GM19239 (cell line): Measurements from ENCODE around the gene CDC42BPG.

Experiments
- DNase-seq: peaks from one replicate; pipeline ENCODE4 v3.0.0; 2011; ENCODE audit warnings: low spot score; ENCODE audit not compliant: insufficient read length
- FAIRE-seq: peaks from 2 replicates; lab custom pipeline; 2011; peaks lifted over from hg19 to GRCh38; lab: Jason Lieb, UNC

Gene CDC42BPG

GRCh38 chr11:64844330-64845128 is at the start of gene CDC42BPG:
TSS of gene CDC42BPG (minus strand) at chr11:64844653. CDS start at chr11:64844569, 84 bp downstream.
- DNase-seq (peak; percentile 82), FAIRE-seq (no peak)

GRCh38 chr11:64893194-64894069 is 49.0 kb upstream of the CDC42BPG start:
- DNase-seq (peak; percentile 61), FAIRE-seq (peak; percentile 89)

- no peak for DNase-seq
- no peak for FAIRE-seq
These were observed 48.4 kb upstream of the CDC42BPG start for GRCh38 chr11:64892838-64893193.

GRCh38 chr11:64892411-64892831 is 48.0 kb upstream of the CDC42BPG start:
- DNase-seq (no peak), FAIRE-seq (no peak)

- no peak for DNase-seq
- FAIRE-seq, result no peak
These were observed 47.4 kb upstream of the CDC42BPG start for GRCh38 chr11:64891880-64892279.

- no peak for FAIRE-seq
These were observed 46.9 kb upstream of the CDC42BPG start for GRCh38 chr11:64891215-64891848.

GRCh38 chr11:64890522-64890939 is 46.1 kb upstream of the CDC42BPG start:
- FAIRE-seq (no peak), DNase-seq (no peak)

More at GRCh38 chr11:64891215-64891848, 46.9 kb upstream of the CDC42BPG start:
- no peak for DNase-seq

- FAIRE-seq (no peak), DNase-seq (no peak)
These were observed 44.5 kb upstream of the CDC42BPG start for GRCh38 chr11:64888729-64889511.

GRCh38 chr11:64888406-64888728 is 43.9 kb upstream of the CDC42BPG start:
- no peak for DNase-seq
- FAIRE-seq, result no peak

GRCh38 chr11:64887757-64888405 is 43.4 kb upstream of the CDC42BPG start:
- FAIRE-seq (peak; percentile 91), DNase-seq (peak; percentile 74)

- FAIRE-seq, result no peak
- no peak for DNase-seq
These were observed 42.8 kb upstream of the CDC42BPG start for GRCh38 chr11:64887234-64887756.

GRCh38 chr11:64885367-64886286 is 41.2 kb upstream of the CDC42BPG start:
- no peak for FAIRE-seq
- no peak for DNase-seq

- FAIRE-seq (no peak), DNase-seq (no peak)
These were observed 39.6 kb upstream of the CDC42BPG start for GRCh38 chr11:64884019-64884418.

- no peak for FAIRE-seq
- DNase-seq, result no peak
These were observed 39.1 kb upstream of the CDC42BPG start for GRCh38 chr11:64883575-64883974.

GRCh38 chr11:64882243-64882642 is 37.8 kb upstream of the CDC42BPG start:
- DNase-seq, result no peak
- no peak for FAIRE-seq

- DNase-seq (no peak), FAIRE-seq (no peak)
These were observed 37.0 kb upstream of the CDC42BPG start for GRCh38 chr11:64881476-64881875.

- no peak for DNase-seq
- peak; percentile 77 for FAIRE-seq
These were observed 36.0 kb upstream of the CDC42BPG start for GRCh38 chr11:64880240-64881001.
